Stimulated activated naive CD8-positive, alpha-beta T cell treated with anti-CD3 and anti-CD28 coated beads, Interleukin-15, amount 100 ng/mL, for 72 hours (primary cell): ENCODE data around the gene CTPS2.
"Not testable (repeated sequence)": the region's sequence is repeated elsewhere in the genome, so short reads cannot be mapped to it uniquely, and the experiment has no call there.

ENCODE experiments used
- ATAC-seq: fragments of 150-1000 bp; cut with Tn5 transposase; 2 replicates; pipeline ENCODE4 v1.10.0; 2021; ENCODE audit warnings: mild to moderate bottlenecking, moderate library complexity
- DNase-seq, 2 donors: peaks; one replicate each; pipeline ENCODE4 v3.0.0; 2021 to 2022
- H3K27ac Mint-ChIP-seq, 2 donors: one replicate each; pipeline ENCODE4 v1.8.0; 2022; ENCODE audit warnings: mild to moderate bottlenecking in 2 of 2, mixed read lengths in 2 of 2, moderate library complexity in 2 of 2
- H3K27me3 Mint-ChIP-seq: one replicate; pipeline ENCODE4 v1.8.0; 2022; ENCODE audit warnings: mixed read lengths
- H3K4me1 Mint-ChIP-seq: one replicate; pipeline ENCODE4 v1.8.0; 2022; ENCODE audit warnings: mild to moderate bottlenecking, mixed read lengths
- H3K4me3 Mint-ChIP-seq, 2 donors: one replicate each; pipeline ENCODE4 v1.8.0; 2022; ENCODE audit warnings: mild to moderate bottlenecking in 2 of 2, mixed read lengths in 2 of 2, moderate library complexity in 1 of 2
- H3K9me3 Mint-ChIP-seq, 2 donors: one replicate each; pipeline ENCODE4 v1.8.0; 2022; ENCODE audit warnings: mixed read lengths in 2 of 2

The CTPS2 gene

GRCh38 chrX:16610121-16610621, 102.3 kb downstream of the CTPS2 start:
- H3K9me3 Mint-ChIP-seq, result no peaks in the 10 kb centered on the region
- H3K27ac Mint-ChIP-seq, result no peak overlapping the region
- DNase-seq (no peak), ATAC-seq (no peak)
- no peak overlapping the region for H3K4me3 Mint-ChIP-seq
- H3K27me3 Mint-ChIP-seq, result no peaks in the 10 kb centered on the region
- no peaks in the 10 kb centered on the region for H3K4me1 Mint-ChIP-seq

- ATAC-seq, result no peak
- H3K9me3 Mint-ChIP-seq, result no peaks in the 10 kb centered on the region
- H3K4me1 Mint-ChIP-seq, result peaks cover 13% of the 10 kb centered on the region
- H3K27me3 Mint-ChIP-seq, result no peaks in the 10 kb centered on the region
- H3K27ac Mint-ChIP-seq, result no peak overlapping the region
- H3K4me3 Mint-ChIP-seq, result no peak overlapping the region
- DNase-seq, result no peak
Measured at GRCh38 chrX:16606142-16606720, 106.2 kb downstream of the CTPS2 start.

GRCh38 chrX:16604337-16604736, 108.1 kb downstream of the CTPS2 start:
- no peak for ATAC-seq
- Mint-ChIP-seq H3K4me3 (no peak overlapping the region), H3K9me3 (no peaks in the 10 kb centered on the region), H3K27ac (peak overlapping the region; percentile 29 to 78), H3K27me3 (no peaks in the 10 kb centered on the region), H3K4me1 (peaks cover 13% of the 10 kb centered on the region)
- DNase-seq, result no peak

- ATAC-seq (peak; percentile 57), DNase-seq (no peak)
- H3K4me1 Mint-ChIP-seq, result peaks cover 13% of the 10 kb centered on the region
- no peaks in the 10 kb centered on the region for H3K27me3 Mint-ChIP-seq
- H3K9me3 Mint-ChIP-seq, result no peaks in the 10 kb centered on the region
- peak overlapping the region; percentile 47 to 82 for H3K27ac Mint-ChIP-seq
- peak overlapping the region; percentile 29 to 38 for H3K4me3 Mint-ChIP-seq
Measured at GRCh38 chrX:16603822-16604221, 108.6 kb downstream of the CTPS2 start.

GRCh38 chrX:16603235-16603634, 109.2 kb downstream of the CTPS2 start:
- H3K9me3 Mint-ChIP-seq, DNase-seq, H3K27me3 Mint-ChIP-seq, ATAC-seq: not testable (repeated sequence)
- Mint-ChIP-seq H3K4me1 (peaks cover 13% of the 10 kb centered on the region), H3K4me3 (peak overlapping the region in 1 of 2 donors; percentile 29), H3K27ac (peak overlapping the region in 1 of 2 donors; percentile 82)

- Mint-ChIP-seq H3K27ac (no peak overlapping the region), H3K4me1 (peaks cover 13% of the 10 kb centered on the region), H3K27me3 (no peaks in the 10 kb centered on the region), H3K9me3 (no peaks in the 10 kb centered on the region), H3K4me3 (no peak overlapping the region)
- no peak for ATAC-seq
- DNase-seq, result no peak
Measured at GRCh38 chrX:16601885-16602284, 110.6 kb downstream of the CTPS2 start.

GRCh38 chrX:16594490-16594889, 118.0 kb downstream of the CTPS2 start:
- Mint-ChIP-seq H3K4me1 (peaks cover 18% of the 10 kb centered on the region), H3K27ac (no peak overlapping the region), H3K27me3 (no peaks in the 10 kb centered on the region), H3K9me3 (no peaks in the 10 kb centered on the region), H3K4me3 (no peak overlapping the region)
- ATAC-seq (no peak), DNase-seq (no peak)

GRCh38 chrX:16593801-16594200, 118.7 kb downstream of the CTPS2 start:
- no peak for ATAC-seq
- Mint-ChIP-seq H3K27ac (peak overlapping the region in 1 of 2 donors; percentile 71), H3K4me1 (peaks cover 23% of the 10 kb centered on the region), H3K9me3 (no peaks in the 10 kb centered on the region), H3K4me3 (peak overlapping the region in 1 of 2 donors; percentile 15), H3K27me3 (no peaks in the 10 kb centered on the region)
- no peak for DNase-seq

GRCh38 chrX:16592194-16592770, 120.2 kb downstream of the CTPS2 start:
- Mint-ChIP-seq H3K27ac (no peak overlapping the region), H3K4me3 (no peak overlapping the region), H3K9me3 (no peaks in the 10 kb centered on the region), H3K4me1 (peaks cover 30% of the 10 kb centered on the region), H3K27me3 (no peaks in the 10 kb centered on the region)
- ATAC-seq (no peak), DNase-seq (no peak)

GRCh38 chrX:16589826-16590225, 122.6 kb downstream of the CTPS2 start:
- Mint-ChIP-seq H3K4me3 (no peak overlapping the region), H3K27ac (no peak overlapping the region), H3K27me3 (no peaks in the 10 kb centered on the region), H3K4me1 (peaks cover 30% of the 10 kb centered on the region), H3K9me3 (no peaks in the 10 kb centered on the region)
- no peak for ATAC-seq
- no peak for DNase-seq

- Mint-ChIP-seq H3K27ac (no peak overlapping the region), H3K4me3 (no peak overlapping the region), H3K4me1 (peaks cover 27% of the 10 kb centered on the region), H3K9me3 (no peaks in the 10 kb centered on the region), H3K27me3 (no peaks in the 10 kb centered on the region)
- DNase-seq (no peak), ATAC-seq (no peak)
Measured at GRCh38 chrX:16589211-16589610, 123.3 kb downstream of the CTPS2 start.

GRCh38 chrX:16588266-16588665, 124.2 kb downstream of the CTPS2 start:
- Mint-ChIP-seq H3K27me3 (no peaks in the 10 kb centered on the region), H3K4me1 (peaks cover 18% of the 10 kb centered on the region), H3K27ac (no peak overlapping the region), H3K4me3 (no peak overlapping the region), H3K9me3 (peaks cover 0 to 5% of the 10 kb centered on the region in 2 donors)
- ATAC-seq (no peak), DNase-seq (no peak)

GRCh38 chrX:16587836-16588235, 124.6 kb downstream of the CTPS2 start:
- Mint-ChIP-seq H3K4me1 (peaks cover 13% of the 10 kb centered on the region), H3K27me3 (no peaks in the 10 kb centered on the region), H3K9me3 (peaks cover 0 to 7% of the 10 kb centered on the region in 2 donors), H3K27ac (no peak overlapping the region), H3K4me3 (no peak overlapping the region)
- ATAC-seq (no peak), DNase-seq (no peak)

- DNase-seq (no peak), ATAC-seq (no peak)
- H3K4me1 Mint-ChIP-seq, result peaks cover 13% of the 10 kb centered on the region
- no peak overlapping the region for H3K4me3 Mint-ChIP-seq
- no peaks in the 10 kb centered on the region for H3K27me3 Mint-ChIP-seq
- no peak overlapping the region for H3K27ac Mint-ChIP-seq
- peaks cover 0 to 7% of the 10 kb centered on the region in 2 donors for H3K9me3 Mint-ChIP-seq
Measured at GRCh38 chrX:16586377-16587112, 125.9 kb downstream of the CTPS2 start.

- no peaks in the 10 kb centered on the region for H3K27me3 Mint-ChIP-seq
- no peak overlapping the region for H3K27ac Mint-ChIP-seq
- H3K4me1 Mint-ChIP-seq, result peaks cover 13% of the 10 kb centered on the region
- ATAC-seq (no peak), DNase-seq (no peak)
- H3K4me3 Mint-ChIP-seq, result no peak overlapping the region
- peaks cover 0 to 7% of the 10 kb centered on the region in 2 donors for H3K9me3 Mint-ChIP-seq
Measured at GRCh38 chrX:16585486-16586376, 126.7 kb downstream of the CTPS2 start.
